GM12864 (cell line): Measurements from ENCODE around the gene ANKS1B.

Experiments
- DNase-seq: peaks from one replicate; pipeline ENCODE4 v3.0.0-alpha.2; 2011; ENCODE audit warnings: low read depth
- H3K4me3 ChIP-seq: 2 replicates; pipeline ENCODE4 v1.5.1; 2011; ENCODE audit warnings: mild to moderate bottlenecking, low read depth, low read length, control low read depth
- TF ChIP-seq, protein P1 (sequence below): IDR thresholded peaks from 2 replicates; pipeline ENCODE4 v1.5.1; 2011; ENCODE audit warnings: low read depth, mild to moderate bottlenecking, moderate library complexity, low read length, control low read depth, inconsistent platforms; ENCODE audit errors: missing control alignments

Gene ANKS1B

DNA sequence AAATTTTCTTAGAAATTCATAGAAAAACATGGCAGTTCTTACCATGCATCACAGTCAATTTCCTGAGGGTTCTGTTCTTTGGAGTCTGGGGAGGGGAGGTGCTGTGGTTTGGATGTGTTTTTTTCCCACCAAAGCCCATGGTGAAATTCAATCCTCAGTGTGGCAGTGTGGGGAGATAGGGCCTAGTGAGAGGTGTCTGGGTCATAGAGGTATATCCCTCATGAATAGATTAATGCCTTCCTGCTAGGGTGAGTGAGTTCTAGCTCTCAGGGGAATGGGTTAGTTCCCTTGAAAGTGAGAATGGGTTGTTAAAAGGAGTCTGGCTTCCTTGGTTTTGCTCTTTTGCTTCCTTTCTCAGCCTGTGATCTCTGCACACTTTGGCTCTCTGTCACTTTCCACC is 1061.9 kb downstream of the ANKS1B start:
- TF ChIP-seq, protein P1, sequence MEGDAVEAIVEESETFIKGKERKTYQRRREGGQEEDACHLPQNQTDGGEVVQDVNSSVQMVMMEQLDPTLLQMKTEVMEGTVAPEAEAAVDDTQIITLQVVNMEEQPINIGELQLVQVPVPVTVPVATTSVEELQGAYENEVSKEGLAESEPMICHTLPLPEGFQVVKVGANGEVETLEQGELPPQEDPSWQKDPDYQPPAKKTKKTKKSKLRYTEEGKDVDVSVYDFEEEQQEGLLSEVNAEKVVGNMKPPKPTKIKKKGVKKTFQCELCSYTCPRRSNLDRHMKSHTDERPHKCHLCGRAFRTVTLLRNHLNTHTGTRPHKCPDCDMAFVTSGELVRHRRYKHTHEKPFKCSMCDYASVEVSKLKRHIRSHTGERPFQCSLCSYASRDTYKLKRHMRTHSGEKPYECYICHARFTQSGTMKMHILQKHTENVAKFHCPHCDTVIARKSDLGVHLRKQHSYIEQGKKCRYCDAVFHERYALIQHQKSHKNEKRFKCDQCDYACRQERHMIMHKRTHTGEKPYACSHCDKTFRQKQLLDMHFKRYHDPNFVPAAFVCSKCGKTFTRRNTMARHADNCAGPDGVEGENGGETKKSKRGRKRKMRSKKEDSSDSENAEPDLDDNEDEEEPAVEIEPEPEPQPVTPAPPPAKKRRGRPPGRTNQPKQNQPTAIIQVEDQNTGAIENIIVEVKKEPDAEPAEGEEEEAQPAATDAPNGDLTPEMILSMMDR: no peak
- H3K4me3 ChIP-seq: no peak overlapping the region
- DNase-seq: no peak

DNA sequence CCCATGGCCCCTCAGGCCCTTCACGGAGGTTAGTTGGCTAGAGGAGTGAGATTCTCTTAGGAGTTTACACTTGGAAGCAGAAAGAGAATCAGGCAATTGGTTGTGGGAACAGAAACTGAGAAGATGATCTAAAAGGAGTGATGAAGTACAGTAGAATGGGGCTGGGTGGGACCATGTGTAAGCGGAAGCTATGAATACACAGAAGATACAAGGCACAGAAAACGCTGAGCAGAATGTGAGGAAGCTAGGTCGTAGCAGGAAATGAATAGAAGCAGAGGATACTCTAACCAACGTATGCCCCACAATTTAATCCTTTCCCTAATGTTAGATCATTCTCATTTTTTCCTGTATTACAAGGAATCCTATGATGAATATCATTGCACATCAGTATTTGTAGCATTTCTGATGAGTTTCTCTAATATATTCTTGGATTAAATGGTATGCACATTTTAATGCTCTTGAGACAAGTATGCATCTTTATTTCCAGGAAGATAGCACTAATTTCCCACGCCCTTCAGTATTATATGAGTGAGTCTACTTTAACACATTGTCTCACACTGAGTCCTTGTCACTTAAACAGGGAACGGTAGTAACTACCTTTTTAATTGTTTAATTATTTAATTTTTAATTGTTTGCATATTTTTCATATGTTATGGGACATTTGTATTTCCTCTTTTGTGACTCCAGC is 1066.4 kb downstream of the ANKS1B start:
- DNase-seq: no peak
- H3K4me3 ChIP-seq: no peak overlapping the region
- TF ChIP-seq, protein P1: no peak

DNA sequence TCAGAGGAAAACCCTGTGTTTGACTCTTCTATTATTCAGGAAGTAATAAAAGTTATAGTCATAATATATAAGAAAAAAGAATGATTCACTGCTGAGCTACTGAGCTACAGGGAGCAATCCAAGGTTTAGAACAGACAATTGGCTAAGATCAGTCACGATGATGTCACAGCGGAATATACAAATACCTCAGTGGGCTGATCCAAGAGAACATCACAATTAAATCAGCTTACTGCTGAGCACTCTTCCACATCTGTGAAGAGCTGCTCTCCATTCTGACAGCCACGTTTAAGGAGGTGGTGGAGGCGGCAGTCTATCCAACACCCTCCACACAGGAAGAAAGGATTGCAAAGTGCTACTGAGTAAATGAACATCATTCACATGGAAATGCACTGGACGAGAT is 1068.6 kb downstream of the ANKS1B start:
- H3K4me3 ChIP-seq: no peak overlapping the region
- TF ChIP-seq, protein P1: no peak
- no peak for DNase-seq

DNA sequence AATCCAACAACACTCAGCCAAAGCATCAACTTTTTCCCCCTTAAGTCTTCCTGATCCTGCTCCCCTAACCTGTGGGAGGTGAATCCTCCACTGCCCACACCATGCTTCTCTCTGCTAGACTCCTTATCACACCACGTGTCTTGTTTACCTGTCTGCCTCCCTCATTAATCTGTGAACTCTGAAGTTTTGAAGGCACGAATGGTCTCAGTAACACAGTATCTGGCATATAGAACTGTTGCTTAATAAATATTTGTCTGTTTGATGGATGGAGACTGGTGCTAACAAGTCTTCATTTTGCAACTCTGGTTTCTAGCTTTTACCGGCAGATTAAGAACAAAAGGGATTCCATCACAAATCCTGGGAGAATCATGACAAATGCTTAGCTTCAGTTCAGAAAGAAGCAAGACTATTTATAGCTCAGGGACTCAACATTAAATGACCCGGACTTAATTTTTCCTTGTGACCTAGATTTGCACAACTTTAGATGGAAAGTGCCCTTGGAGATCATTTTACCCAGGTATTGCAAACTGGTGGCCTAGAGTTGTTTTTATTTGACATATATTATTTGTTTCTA is 1072.2 kb downstream of the ANKS1B start:
- DNase-seq: no peak
- TF ChIP-seq, protein P1: no peak
- H3K4me3 ChIP-seq: no peak overlapping the region

DNA sequence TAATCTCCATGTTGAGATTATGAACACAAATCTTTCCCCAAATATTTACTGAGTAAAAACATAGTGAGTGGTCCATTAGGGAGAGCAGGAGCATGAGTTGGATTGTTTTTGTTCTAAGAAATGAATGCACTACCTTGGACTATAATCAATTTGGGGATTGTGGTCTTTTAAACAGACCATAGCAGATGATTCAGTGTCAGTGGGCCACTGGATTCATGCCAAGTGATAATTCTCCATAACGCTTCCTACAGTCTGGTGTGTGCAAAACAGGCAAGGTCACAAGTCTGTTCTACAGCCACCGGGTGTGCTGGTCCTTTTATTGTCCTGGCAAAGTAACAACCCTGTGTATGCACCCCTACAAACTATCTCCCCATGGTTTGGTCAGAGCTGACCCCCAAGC is 1073.3 kb downstream of the ANKS1B start:
- TF ChIP-seq, protein P1: no peak
- DNase-seq: no peak

DNA sequence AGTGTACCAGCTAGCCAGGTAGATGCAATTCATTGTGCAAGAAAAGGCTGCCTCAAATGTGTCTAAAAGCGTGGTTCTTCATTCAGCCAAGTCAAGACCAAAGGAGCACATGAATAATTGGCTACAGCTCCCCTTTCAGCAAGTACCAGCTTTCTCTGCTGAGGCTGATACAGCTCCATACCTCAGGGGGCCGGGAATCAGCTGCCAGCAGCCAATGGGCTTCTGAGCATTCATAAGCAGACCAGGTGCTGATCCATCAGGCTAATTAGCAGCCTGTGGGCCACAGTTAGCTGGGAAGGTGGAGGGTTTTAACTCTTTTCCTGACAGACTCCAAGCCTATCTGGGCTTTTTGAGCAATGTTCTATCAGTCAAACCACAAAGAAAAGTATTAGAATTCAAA is 1075.0 kb downstream of the ANKS1B start:
- no peak overlapping the region for H3K4me3 ChIP-seq
- DNase-seq: no peak
- TF ChIP-seq, protein P1: no peak

More for the DNA sequence above, 1073.3 kb downstream of the ANKS1B start:
- H3K4me3 ChIP-seq: no peak overlapping the region

DNA sequence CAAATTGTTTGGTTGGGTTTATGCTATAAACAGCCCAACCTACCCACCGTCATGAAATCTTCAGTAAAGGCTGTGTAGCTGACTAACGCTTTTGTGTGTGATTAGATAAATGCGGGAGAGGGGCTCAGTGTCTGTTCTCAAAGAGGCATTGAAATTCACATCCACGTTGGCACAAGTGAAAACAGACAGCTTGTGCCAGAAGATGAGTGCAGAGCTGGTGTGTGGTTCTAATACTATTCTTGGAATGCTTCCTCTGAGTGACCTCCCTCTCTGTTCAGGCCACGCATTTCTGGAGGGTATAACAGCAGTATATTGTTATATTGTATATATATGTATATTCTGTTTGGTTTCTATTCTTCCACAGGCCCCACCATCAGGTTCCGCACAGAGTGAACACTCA is 1075.9 kb downstream of the ANKS1B start:
- DNase-seq: no peak
- TF ChIP-seq, protein P1: no peak
- no peak overlapping the region for H3K4me3 ChIP-seq
